IPS-18c (cell line): ENCODE measurements around the gene POLR3H.
"Not testable (repeated sequence)": the region's sequence is repeated elsewhere in the genome, so short reads cannot be mapped to it uniquely, and the experiment has no call there.

Experiments used
- H3K4me3 ChIP-seq: 2 replicates; pipeline ENCODE4 v1.7.0; 2013; ENCODE audit warnings: low read depth, mild to moderate bottlenecking, low read length, moderate library complexity; ENCODE audit not compliant: insufficient read depth
- H3K9me3 ChIP-seq: one replicate; pipeline ENCODE4 v1.6.1; 2013; ENCODE audit warnings: mild to moderate bottlenecking, low read length, moderate library complexity; ENCODE audit not compliant: control insufficient read depth, insufficient read depth

The POLR3H gene

GRCh38 chr22:41543854-41544670, at the start of gene POLR3H:
TSS of gene POLR3H (minus strand) at chr22:41544470. CDS start at chr22:41544101, 369 bp downstream.
- no peaks in the 10 kb centered on the region for H3K9me3 ChIP-seq
- peak within 1 kb of the TSS; percentile 89 for H3K4me3 ChIP-seq

GRCh38 chr22:41593336-41593960, 49.2 kb upstream of the POLR3H start:
- H3K4me3 ChIP-seq, H3K9me3 ChIP-seq: not testable (repeated sequence)

GRCh38 chr22:41589391-41590241, 45.3 kb upstream of the POLR3H start, which contains the start of gene PMM1:
TSS of gene PMM1 (minus strand) at chr22:41589840. CDS start at chr22:41589805, 35 bp downstream.
- H3K4me3 ChIP-seq, result peak within 1 kb of the TSS; percentile 86
- no peaks in the 10 kb centered on the region for H3K9me3 ChIP-seq

- no peak overlapping the region for H3K4me3 ChIP-seq
- H3K9me3 ChIP-seq, result no peaks in the 10 kb centered on the region
Observed at GRCh38 chr22:41587347-41587723, 43.1 kb upstream of the POLR3H start.

GRCh38 chr22:41585898-41586297, 41.6 kb upstream of the POLR3H start:
- H3K9me3 ChIP-seq, result no peaks in the 10 kb centered on the region
- no peak overlapping the region for H3K4me3 ChIP-seq

GRCh38 chr22:41584881-41585280, 40.6 kb upstream of the POLR3H start:
- Histone ChIP-seq H3K4me3 (no peak overlapping the region), H3K9me3 (no peaks in the 10 kb centered on the region)

GRCh38 chr22:41582694-41583093, 38.4 kb upstream of the POLR3H start:
- no peak overlapping the region for H3K4me3 ChIP-seq
- no peaks in the 10 kb centered on the region for H3K9me3 ChIP-seq

GRCh38 chr22:41579997-41580355, 35.7 kb upstream of the POLR3H start:
- no peak overlapping the region for H3K4me3 ChIP-seq
- no peaks in the 10 kb centered on the region for H3K9me3 ChIP-seq

GRCh38 chr22:41579297-41579996, 35.2 kb upstream of the POLR3H start:
- Histone ChIP-seq H3K4me3 (no peak overlapping the region), H3K9me3 (no peaks in the 10 kb centered on the region)

- Histone ChIP-seq H3K9me3 (no peaks in the 10 kb centered on the region), H3K4me3 (no peak overlapping the region)
Observed at GRCh38 chr22:41578818-41579217, 34.5 kb upstream of the POLR3H start.

GRCh38 chr22:41578114-41578513, 33.8 kb upstream of the POLR3H start:
- Histone ChIP-seq H3K4me3 (no peak overlapping the region), H3K9me3 (no peaks in the 10 kb centered on the region)

- no peaks in the 10 kb centered on the region for H3K9me3 ChIP-seq
- H3K4me3 ChIP-seq, result no peak overlapping the region
Observed at GRCh38 chr22:41576877-41577276, 32.6 kb upstream of the POLR3H start.

- no peak overlapping the region for H3K4me3 ChIP-seq
- no peaks in the 10 kb centered on the region for H3K9me3 ChIP-seq
Observed at GRCh38 chr22:41575533-41575932, 31.3 kb upstream of the POLR3H start.

GRCh38 chr22:41574847-41575381, 30.6 kb upstream of the POLR3H start:
- Histone ChIP-seq H3K9me3 (no peaks in the 10 kb centered on the region), H3K4me3 (no peak overlapping the region)

GRCh38 chr22:41573677-41574076, 29.4 kb upstream of the POLR3H start:
- Histone ChIP-seq H3K9me3 (no peaks in the 10 kb centered on the region), H3K4me3 (no peak overlapping the region)

GRCh38 chr22:41572305-41572704, 28.0 kb upstream of the POLR3H start:
- not testable (repeated sequence) for H3K4me3 ChIP-seq, H3K9me3 ChIP-seq

GRCh38 chr22:41571786-41572185, 27.5 kb upstream of the POLR3H start:
- H3K9me3 ChIP-seq, result no peaks in the 10 kb centered on the region
- H3K4me3 ChIP-seq, result no peak overlapping the region
